ENCODE measurements around the gene AGPS. TPM values are rescaled to one million over a fixed set of nuclear protein-coding genes. Genes with fewer than 3 reads are reported as not detected.
"Not testable (repeated sequence)": the region's sequence is repeated elsewhere in the genome, so short reads cannot be mapped to it uniquely, and the experiment has no call there.

The AGPS gene
- total RNA-seq, 4 donors from 2014 or later, result 21.4 to 50.9 (median 34.3) TPM

DNA sequence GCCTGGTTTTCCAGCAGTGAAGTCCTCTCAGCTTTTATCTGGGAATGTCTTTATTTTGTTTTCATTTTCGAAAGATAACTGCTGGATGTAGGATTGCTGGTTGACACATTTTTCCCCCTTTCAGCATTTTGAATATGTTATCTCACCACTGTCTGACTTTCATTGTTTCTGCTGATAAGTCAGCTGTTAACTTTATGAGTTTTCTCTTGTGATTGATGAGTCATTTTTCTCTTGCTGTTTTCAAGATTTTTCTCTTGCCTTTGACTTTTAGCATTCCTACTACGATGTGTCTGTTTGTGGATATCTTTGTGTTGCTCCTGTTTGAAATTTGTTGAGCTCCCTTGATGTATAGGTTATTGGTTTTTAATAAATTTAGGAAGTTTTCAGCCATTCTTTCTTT lies 85.5 kb downstream of the AGPS start:
- Histone ChIP-seq H3K4me3 (no peak overlapping the region), H3K27me3 (no peaks in the 10 kb centered on the region), H3K4me1 (no peaks in the 10 kb centered on the region), H3K27ac (no peak overlapping the region), H3K36me3 (peaks cover 0 to 10% of the 10 kb centered on the region in 2 donors), H3K9me3 (no peaks in the 10 kb centered on the region)
- no peak for ATAC-seq
- WGBS, 2 donors (ENCODE audit: low coverage in 1 of 2), result 87 to 93% methylated on average over 2 of the region's 2 CpGs
- TF ChIP-seq EP300 (IDR thresholded peaks at IDR 0.05) (no peak), POLR2AphosphoS5 (IDR thresholded peaks at IDR 0.05) (no peak), POLR2A (IDR thresholded peaks at IDR 0.05) (no peak)
- TF ChIP-seq, protein P1, sequence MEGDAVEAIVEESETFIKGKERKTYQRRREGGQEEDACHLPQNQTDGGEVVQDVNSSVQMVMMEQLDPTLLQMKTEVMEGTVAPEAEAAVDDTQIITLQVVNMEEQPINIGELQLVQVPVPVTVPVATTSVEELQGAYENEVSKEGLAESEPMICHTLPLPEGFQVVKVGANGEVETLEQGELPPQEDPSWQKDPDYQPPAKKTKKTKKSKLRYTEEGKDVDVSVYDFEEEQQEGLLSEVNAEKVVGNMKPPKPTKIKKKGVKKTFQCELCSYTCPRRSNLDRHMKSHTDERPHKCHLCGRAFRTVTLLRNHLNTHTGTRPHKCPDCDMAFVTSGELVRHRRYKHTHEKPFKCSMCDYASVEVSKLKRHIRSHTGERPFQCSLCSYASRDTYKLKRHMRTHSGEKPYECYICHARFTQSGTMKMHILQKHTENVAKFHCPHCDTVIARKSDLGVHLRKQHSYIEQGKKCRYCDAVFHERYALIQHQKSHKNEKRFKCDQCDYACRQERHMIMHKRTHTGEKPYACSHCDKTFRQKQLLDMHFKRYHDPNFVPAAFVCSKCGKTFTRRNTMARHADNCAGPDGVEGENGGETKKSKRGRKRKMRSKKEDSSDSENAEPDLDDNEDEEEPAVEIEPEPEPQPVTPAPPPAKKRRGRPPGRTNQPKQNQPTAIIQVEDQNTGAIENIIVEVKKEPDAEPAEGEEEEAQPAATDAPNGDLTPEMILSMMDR (IDR thresholded peaks at IDR 0.05), result no peak

DNA sequence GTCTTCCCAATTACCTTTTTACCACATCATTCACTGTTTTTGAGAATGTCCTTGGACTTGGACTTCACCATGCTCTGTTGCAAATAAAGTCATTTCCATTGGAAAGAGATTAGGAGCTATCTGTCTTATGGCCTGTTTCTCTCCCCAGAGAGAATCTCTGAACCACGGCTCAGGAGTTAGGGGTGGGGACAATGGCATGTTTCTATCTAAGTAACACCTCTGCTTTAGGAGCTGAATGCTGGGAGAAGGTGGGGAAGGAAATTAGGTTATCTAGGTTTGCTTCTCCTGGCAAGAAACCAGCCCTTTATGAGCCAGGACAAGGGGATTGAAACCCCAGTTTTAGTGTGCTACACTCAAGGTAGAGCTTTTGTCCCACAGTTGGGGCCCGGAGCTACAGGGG lies 86.3 kb downstream of the AGPS start:
- 94 to 100% methylated on average over 2 of the region's 2 CpGs for WGBS, 2 donors (ENCODE audit: low coverage in 1 of 2)
- no peaks in the 10 kb centered on the region for H3K27me3 ChIP-seq
- TF ChIP-seq EP300 (IDR thresholded peaks at IDR 0.05), result no peak
- TF ChIP-seq, protein P1 (IDR thresholded peaks at IDR 0.05), result no peak
- TF ChIP-seq POLR2A (IDR thresholded peaks at IDR 0.05), result no peak
- TF ChIP-seq POLR2AphosphoS5 (IDR thresholded peaks at IDR 0.05), result no peak

DNA sequence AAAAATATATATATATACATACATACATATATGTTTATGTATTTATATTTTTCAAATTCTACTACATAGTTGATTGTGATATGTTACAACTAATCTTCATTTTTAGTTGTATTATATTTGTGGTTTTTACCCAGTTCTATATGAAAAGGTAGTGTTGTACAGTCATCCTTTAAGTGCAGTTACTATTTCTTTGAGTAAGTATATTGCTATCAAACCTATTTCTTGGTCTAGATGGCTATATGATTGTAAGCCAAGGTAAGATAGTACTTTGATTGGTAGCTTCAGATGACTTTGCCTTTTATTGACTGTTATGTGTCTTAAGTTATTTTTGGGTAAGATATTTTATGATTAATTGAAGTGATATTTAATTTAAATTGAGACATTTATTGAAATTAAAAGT lies 89.6 kb downstream of the AGPS start:
- no peak for TF ChIP-seq POLR2AphosphoS5 (IDR thresholded peaks at IDR 0.05)
- no peaks in the 10 kb centered on the region for H3K4me1 ChIP-seq
- no peak overlapping the region for H3K27ac ChIP-seq
- no peak for ATAC-seq
- no peaks in the 10 kb centered on the region for H3K9me3 ChIP-seq
- H3K36me3 ChIP-seq, result peaks cover 0 to 25% of the 10 kb centered on the region in 2 donors
- no peak overlapping the region for H3K4me3 ChIP-seq
- no peaks in the 10 kb centered on the region for H3K27me3 ChIP-seq

More for the DNA sequence above, 86.3 kb downstream of the AGPS start:
- H3K4me1 ChIP-seq, result no peaks in the 10 kb centered on the region
- no peak overlapping the region for H3K27ac ChIP-seq
- no peak for ATAC-seq
- no peaks in the 10 kb centered on the region for H3K9me3 ChIP-seq
- H3K36me3 ChIP-seq, result peaks cover 0 to 14% of the 10 kb centered on the region in 2 donors
- H3K4me3 ChIP-seq, result no peak overlapping the region

DNA sequence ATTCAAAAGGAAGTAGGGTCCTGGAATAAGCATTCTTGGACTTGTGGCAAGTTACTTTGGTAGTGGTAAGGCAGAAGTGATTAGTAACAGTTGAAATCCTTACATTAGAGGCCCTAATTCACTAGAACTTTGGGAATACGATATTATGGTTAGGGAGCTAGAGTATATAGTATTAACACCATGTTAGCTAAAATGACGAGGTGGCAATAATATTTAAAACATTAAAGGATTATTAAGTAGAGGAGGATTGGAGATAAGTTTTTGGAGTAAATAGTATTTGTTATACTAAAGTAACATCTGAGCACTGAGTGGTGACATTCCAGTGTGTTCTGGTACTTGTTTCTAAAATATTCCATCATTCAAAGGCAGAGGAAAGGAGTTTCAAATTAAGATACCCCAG lies 91.0 kb downstream of the AGPS start:
- ATAC-seq, result no peak
- WGBS, 2 donors (ENCODE audit: low coverage in 1 of 2), result 64 to 79% methylated on average over 2 of the region's 2 CpGs
- H3K27me3 ChIP-seq, result no peaks in the 10 kb centered on the region

DNA sequence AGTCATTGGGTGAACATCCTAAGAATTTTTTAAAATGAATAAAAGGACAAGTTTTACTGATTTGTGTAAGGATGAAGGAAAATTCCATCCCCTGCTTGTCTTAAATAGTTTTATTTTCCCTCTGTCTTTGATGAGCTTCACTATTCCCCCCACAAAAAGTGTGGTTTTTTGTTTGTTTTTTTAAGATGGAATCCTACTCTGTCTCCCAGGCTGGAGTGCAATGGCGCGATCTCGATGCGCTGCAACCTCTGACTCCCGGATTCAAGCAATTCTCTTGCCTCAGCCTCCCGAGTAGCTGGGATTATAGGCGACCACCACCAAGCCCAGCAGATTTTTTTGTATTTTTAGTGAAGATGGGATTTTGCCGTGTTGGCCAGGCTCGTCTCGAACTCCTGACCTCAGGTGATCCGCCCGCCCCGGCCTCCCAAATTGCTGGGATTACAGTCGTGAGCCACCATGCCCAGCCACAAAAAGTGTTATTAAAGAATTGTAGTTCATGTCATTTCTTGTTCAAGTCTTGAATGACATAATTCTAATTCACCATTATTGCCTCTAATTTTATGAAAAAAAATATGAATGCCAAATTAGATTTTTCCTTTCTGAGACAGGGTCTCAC lies 91.7 kb downstream of the AGPS start:
- no peak overlapping the region for H3K4me3 ChIP-seq
- TF ChIP-seq POLR2A (IDR thresholded peaks at IDR 0.05) (no peak), POLR2AphosphoS5 (IDR thresholded peaks at IDR 0.05) (no peak), EP300 (IDR thresholded peaks at IDR 0.05) (no peak)
- TF ChIP-seq, protein P1 (IDR thresholded peaks at IDR 0.05), result no peak
- no peaks in the 10 kb centered on the region for H3K27me3 ChIP-seq
- no peak for ATAC-seq
- H3K36me3 ChIP-seq, result peaks cover 0 to 20% of the 10 kb centered on the region in 2 donors
- H3K9me3 ChIP-seq, result no peaks in the 10 kb centered on the region
- H3K27ac ChIP-seq, result no peak overlapping the region
- WGBS, 2 donors (ENCODE audit: low coverage in 1 of 2), result 91% methylated on average over 13 of the region's 14 CpGs; no CpG with 5 or more reads in 1 of the 2 donors
- H3K4me1 ChIP-seq, result no peaks in the 10 kb centered on the region

More for the DNA sequence above, 91.0 kb downstream of the AGPS start:
- no peak overlapping the region for H3K4me3 ChIP-seq
- TF ChIP-seq EP300 (IDR thresholded peaks at IDR 0.05), result no peak
- TF ChIP-seq, protein P1 (IDR thresholded peaks at IDR 0.05), result no peak
- TF ChIP-seq POLR2A (IDR thresholded peaks at IDR 0.05), result no peak
- TF ChIP-seq POLR2AphosphoS5 (IDR thresholded peaks at IDR 0.05), result no peak
- H3K9me3 ChIP-seq, result no peaks in the 10 kb centered on the region
- H3K36me3 ChIP-seq, result peaks cover 0 to 25% of the 10 kb centered on the region in 2 donors
- H3K4me1 ChIP-seq, result no peaks in the 10 kb centered on the region
- H3K27ac ChIP-seq, result no peak overlapping the region

DNA sequence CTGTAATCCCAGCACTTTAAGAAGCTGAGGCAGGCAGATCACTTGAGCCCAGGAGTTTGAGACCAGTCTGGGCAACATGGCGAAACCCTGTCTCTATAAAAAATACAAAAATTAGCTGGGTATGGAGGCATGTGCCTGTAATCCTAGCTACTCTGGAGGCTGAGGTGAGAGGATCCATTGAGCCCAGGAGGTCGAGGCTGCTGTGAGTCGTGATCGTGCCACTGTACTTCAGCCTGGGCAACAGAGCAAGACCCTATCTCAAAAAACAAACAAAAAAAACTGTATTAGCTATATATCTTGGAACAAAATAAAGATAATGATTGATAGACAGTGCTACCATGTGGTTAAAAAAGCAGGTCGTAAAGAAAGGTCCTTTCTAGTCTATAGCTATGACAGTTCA lies 93.1 kb downstream of the AGPS start:
- H3K9me3 ChIP-seq, H3K27me3 ChIP-seq, ATAC-seq, H3K27ac ChIP-seq, H3K4me3 ChIP-seq, H3K4me1 ChIP-seq: not testable (repeated sequence)
- WGBS, 2 donors (ENCODE audit: low coverage in 1 of 2), result 89 to 91% methylated on average over 1 to 5 of the region's 5 CpGs
- H3K36me3 ChIP-seq, result peaks cover 0 to 20% of the 10 kb centered on the region in 2 donors

Measured in gastroesophageal sphincter (tissue), 4 donors.